DOHH2 (cell line): ENCODE measurements around the gene SLC9A8.

Experiments used
- CTCF ChIP-seq: fragments of 200-600 bp; sonication (generic); IDR thresholded peaks from one replicate; pipeline ENCODE4 v1.5.1; 2014; ENCODE audit warnings: antibody characterized with exemption, mild to moderate bottlenecking, low read depth, low read length; ENCODE audit not compliant: poor library complexity, severe bottlenecking
- EZH2phosphoT487 ChIP-seq: fragments of 200-600 bp; sonication (generic); IDR thresholded peaks from 2 replicates; pipeline ENCODE4 v1.6.1; 2017; ENCODE audit warnings: borderline replicate concordance, mild to moderate bottlenecking, antibody characterized with exemption, low read length, moderate library complexity, mixed read lengths

- TF ChIP-seq EZH2phosphoT487 (no peak), CTCF (no peak)
Observed at GRCh38 chr20:49796600-49797343, 15.9 kb upstream of the SLC9A8 start.
